ENCODE data around the gene SNUPN. TPM values are rescaled to one million over a fixed set of nuclear protein-coding genes. Genes with fewer than 3 reads are reported as not detected.

The SNUPN gene
- total RNA-seq, 1 experiment from 2014 or later, result 28.0 TPM

- no peaks in the 10 kb centered on the region for H3K9me3 Mint-ChIP-seq (ENCODE audit: low read depth, unreplicated experiment)
- peaks cover 49% of the 10 kb centered on the region for H3K36me3 Mint-ChIP-seq (ENCODE audit: insufficient read depth, unreplicated experiment)
- H3K27me3 Mint-ChIP-seq (ENCODE audit: unreplicated experiment), result no peaks in the 10 kb centered on the region
- peak overlapping the region; percentile 84 for H3K27ac Mint-ChIP-seq (ENCODE audit: unreplicated experiment)
- peak; percentile 60 for DNase-seq
- TF ChIP-seq CTCF (IDR thresholded peaks at IDR 0.05; ENCODE audit: unreplicated experiment), result no peak
- peak overlapping the region; percentile 87 for H3K4me3 Mint-ChIP-seq (ENCODE audit: low read depth, unreplicated experiment)
- CTCF ChIA-PET, result interaction anchor here (0.6 to 1.8 kb wide), 8 partner anchors 11 to 273 kb away, joined by 3 to 13 read pairs (median 4); partner anchors contain the start of gene MAN2C1
- BruUV-seq (replicated peaks), result TSS peak; percentile 88
- intact Hi-C loops (cut with micrococcal nuclease; ENCODE audit: unreplicated experiment), result loop anchor here (5.0 to 10.0 kb wide), 3 partner anchors 136 to 276 kb away; partner anchors contain the start of genes MAN2C1 and SIN3A
- H3K4me1 Mint-ChIP-seq (ENCODE audit: low read depth, unreplicated experiment), result peaks cover 31% of the 10 kb centered on the region
Measured at GRCh38 chr15:75640483-75641178, 15.1 kb upstream of the SNUPN start.

- TF ChIP-seq CTCF (IDR thresholded peaks at IDR 0.05; ENCODE audit: unreplicated experiment), result no peak
- peak within 1 kb of the TSS; percentile 87 for H3K4me3 Mint-ChIP-seq (ENCODE audit: low read depth, unreplicated experiment)
- intact Hi-C loops (cut with micrococcal nuclease; ENCODE audit: unreplicated experiment), result loop anchor here (5.0 to 10.0 kb wide), 4 partner anchors 42 to 275 kb away; partner anchors contain the start of genes MAN2C1 and SIN3A
- peak within 1 kb of the TSS; percentile 84 for H3K27ac Mint-ChIP-seq (ENCODE audit: unreplicated experiment)
- peak; percentile 97 for DNase-seq
- H3K9me3 Mint-ChIP-seq (ENCODE audit: low read depth, unreplicated experiment), result no peaks in the 10 kb centered on the region
- H3K36me3 Mint-ChIP-seq (ENCODE audit: insufficient read depth, unreplicated experiment), result peaks cover 49% of the 10 kb centered on the region
- H3K4me1 Mint-ChIP-seq (ENCODE audit: low read depth, unreplicated experiment), result peaks cover 28% of the 10 kb centered on the region
- CTCF ChIA-PET, result interaction anchor here (0.6 to 1.8 kb wide), 8 partner anchors 12 to 272 kb away, joined by 3 to 13 read pairs (median 4); partner anchors contain the start of genes MAN2C1 and SNUPN
- BruUV-seq (replicated peaks), result no TSS peak
- H3K27me3 Mint-ChIP-seq (ENCODE audit: unreplicated experiment), result no peaks in the 10 kb centered on the region
Measured at GRCh38 chr15:75639709-75640482, 14.4 kb upstream of the SNUPN start, which contains the start of gene IMP3. Gene IMP3 (minus strand): TSS chr15:75640224. CDS start chr15:75640168, 56 bp downstream.

- Mint-ChIP-seq H3K36me3 (ENCODE audit: insufficient read depth, unreplicated experiment) (peaks cover 49% of the 10 kb centered on the region), H3K27ac (ENCODE audit: unreplicated experiment) (peak overlapping the region; percentile 84), H3K4me1 (ENCODE audit: low read depth, unreplicated experiment) (peaks cover 24% of the 10 kb centered on the region), H3K9me3 (ENCODE audit: low read depth, unreplicated experiment) (no peaks in the 10 kb centered on the region), H3K27me3 (ENCODE audit: unreplicated experiment) (no peaks in the 10 kb centered on the region), H3K4me3 (ENCODE audit: low read depth, unreplicated experiment) (peak overlapping the region; percentile 87)
- no peak for DNase-seq
- intact Hi-C loops (cut with micrococcal nuclease; ENCODE audit: unreplicated experiment), result loop anchor here (5.0 kb wide), 1 partner anchor 43 kb away; no protein-coding TSS in a partner anchor
- BruUV-seq (replicated peaks), result TSS peak; percentile 87
- CTCF ChIA-PET, result interaction anchor here (0.6 to 1.8 kb wide), 8 partner anchors 12 to 271 kb away, joined by 3 to 13 read pairs (median 4); partner anchors contain the start of genes MAN2C1 and SNUPN
- no peak for TF ChIP-seq CTCF (IDR thresholded peaks at IDR 0.05; ENCODE audit: unreplicated experiment)
Measured at GRCh38 chr15:75639191-75639708, 13.7 kb upstream of the SNUPN start.
